Erythroblast (primary cell): ENCODE results near the gene TAPT1.

ENCODE experiments used
- GATA1 ChIP-seq: IDR thresholded peaks from 2 replicates; pipeline ENCODE4 v1.6.1; 2011; ENCODE audit warnings: low read depth, mild to moderate bottlenecking, control low read depth, low read length, moderate library complexity
- POLR2A ChIP-seq: IDR thresholded peaks from 2 replicates; pipeline ENCODE4 v1.6.1; 2011; ENCODE audit warnings: mild to moderate bottlenecking, low read length

GRCh38 chr4:16229604-16230003, 3.3 kb upstream of the TAPT1 start:
- no peak for TF ChIP-seq POLR2A
- TF ChIP-seq GATA1: no peak
